Brain microvascular endothelial cell (primary cell): ENCODE data around the gene CD8A.

ENCODE experiments used
- DNase-seq: peaks from one replicate; pipeline ENCODE4 v3.0.0-alpha.2; 2020
- H3K27ac ChIP-seq: fragments of 250-450 bp; sonication (Bioruptor Pico); 2 replicates; pipeline ENCODE4 v1.5.1; 2020; ENCODE audit warnings: mild to moderate bottlenecking, moderate library complexity
- H3K27me3 ChIP-seq: fragments of 250-450 bp; sonication (Bioruptor Pico); replicated peaks from 2 replicates; pipeline ENCODE4 v1.5.1; 2020; ENCODE audit warnings: mild to moderate bottlenecking
- H3K36me3 ChIP-seq: fragments of 250-450 bp; sonication (Bioruptor Pico); replicated peaks from 2 replicates; pipeline ENCODE4 v1.5.1; 2020; ENCODE audit warnings: mild to moderate bottlenecking
- H3K4me3 ChIP-seq: 2 replicates; pipeline ENCODE4 v1.5.1; 2011; ENCODE audit warnings: low read depth, mild to moderate bottlenecking, control low read depth, low read length, moderate library complexity
- in situ Hi-C: cut with HindIII; loops from 2 replicates; pipeline ENCODE4 v1.10.0; 2017; ENCODE audit warnings: low sequenced_read_pairs, low pct_ligation_motif_present
- TF ChIP-seq, protein P1 (sequence below): IDR thresholded peaks from 2 replicates; pipeline ENCODE4 v1.5.1; 2011; ENCODE audit warnings: low read depth, mild to moderate bottlenecking, moderate library complexity, low read length, control low read depth, inconsistent platforms; ENCODE audit errors: missing control alignments

CD8A gene

DNA sequence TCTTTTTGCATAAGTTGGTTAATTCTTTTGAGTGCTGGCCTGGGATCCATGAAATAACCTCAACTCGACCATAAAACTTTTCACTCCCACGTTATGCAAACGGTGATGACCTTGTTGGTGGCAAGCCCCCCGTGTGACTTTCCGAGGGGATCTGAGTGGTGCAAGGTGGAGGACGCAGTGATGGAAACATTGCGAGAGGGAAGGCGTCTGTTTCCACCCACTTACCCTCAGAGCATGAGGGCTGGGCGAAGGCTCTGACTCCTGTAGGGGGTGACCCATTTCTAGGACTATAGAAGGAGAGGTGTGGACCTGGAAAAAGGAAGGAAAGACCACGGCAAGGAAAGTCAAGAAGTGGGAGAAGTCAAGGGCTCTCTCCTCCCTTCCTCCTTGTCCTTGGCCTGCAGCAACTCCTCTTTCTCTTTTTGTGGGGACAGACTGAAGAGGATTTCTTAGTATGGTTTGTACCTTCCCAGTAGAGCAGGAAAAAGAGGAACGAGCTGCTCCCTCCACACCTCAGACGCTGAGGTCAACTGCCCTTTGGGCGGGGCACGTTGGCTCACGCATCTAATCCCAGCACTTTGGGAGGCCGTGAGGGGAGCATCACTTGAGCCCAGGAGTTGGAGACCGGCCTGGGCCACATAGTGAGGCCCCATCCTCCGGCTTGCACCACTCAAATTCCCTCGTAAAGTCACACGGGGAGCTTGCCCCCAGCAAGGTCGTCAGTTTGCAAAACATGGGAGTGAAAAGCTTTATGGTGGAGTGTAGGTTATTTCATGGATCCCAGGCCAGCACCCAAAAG, 15.5 kb upstream of the CD8A start:
- no peak overlapping the region for H3K27ac ChIP-seq
- H3K36me3 ChIP-seq: no peaks in the 10 kb centered on the region
- H3K27me3 ChIP-seq: peaks cover 15% of the 10 kb centered on the region
- in situ Hi-C loops: no loop called here
- no peak overlapping the region for H3K4me3 ChIP-seq
- TF ChIP-seq, protein P1, sequence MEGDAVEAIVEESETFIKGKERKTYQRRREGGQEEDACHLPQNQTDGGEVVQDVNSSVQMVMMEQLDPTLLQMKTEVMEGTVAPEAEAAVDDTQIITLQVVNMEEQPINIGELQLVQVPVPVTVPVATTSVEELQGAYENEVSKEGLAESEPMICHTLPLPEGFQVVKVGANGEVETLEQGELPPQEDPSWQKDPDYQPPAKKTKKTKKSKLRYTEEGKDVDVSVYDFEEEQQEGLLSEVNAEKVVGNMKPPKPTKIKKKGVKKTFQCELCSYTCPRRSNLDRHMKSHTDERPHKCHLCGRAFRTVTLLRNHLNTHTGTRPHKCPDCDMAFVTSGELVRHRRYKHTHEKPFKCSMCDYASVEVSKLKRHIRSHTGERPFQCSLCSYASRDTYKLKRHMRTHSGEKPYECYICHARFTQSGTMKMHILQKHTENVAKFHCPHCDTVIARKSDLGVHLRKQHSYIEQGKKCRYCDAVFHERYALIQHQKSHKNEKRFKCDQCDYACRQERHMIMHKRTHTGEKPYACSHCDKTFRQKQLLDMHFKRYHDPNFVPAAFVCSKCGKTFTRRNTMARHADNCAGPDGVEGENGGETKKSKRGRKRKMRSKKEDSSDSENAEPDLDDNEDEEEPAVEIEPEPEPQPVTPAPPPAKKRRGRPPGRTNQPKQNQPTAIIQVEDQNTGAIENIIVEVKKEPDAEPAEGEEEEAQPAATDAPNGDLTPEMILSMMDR: no peak
- DNase-seq: no peak

DNA sequence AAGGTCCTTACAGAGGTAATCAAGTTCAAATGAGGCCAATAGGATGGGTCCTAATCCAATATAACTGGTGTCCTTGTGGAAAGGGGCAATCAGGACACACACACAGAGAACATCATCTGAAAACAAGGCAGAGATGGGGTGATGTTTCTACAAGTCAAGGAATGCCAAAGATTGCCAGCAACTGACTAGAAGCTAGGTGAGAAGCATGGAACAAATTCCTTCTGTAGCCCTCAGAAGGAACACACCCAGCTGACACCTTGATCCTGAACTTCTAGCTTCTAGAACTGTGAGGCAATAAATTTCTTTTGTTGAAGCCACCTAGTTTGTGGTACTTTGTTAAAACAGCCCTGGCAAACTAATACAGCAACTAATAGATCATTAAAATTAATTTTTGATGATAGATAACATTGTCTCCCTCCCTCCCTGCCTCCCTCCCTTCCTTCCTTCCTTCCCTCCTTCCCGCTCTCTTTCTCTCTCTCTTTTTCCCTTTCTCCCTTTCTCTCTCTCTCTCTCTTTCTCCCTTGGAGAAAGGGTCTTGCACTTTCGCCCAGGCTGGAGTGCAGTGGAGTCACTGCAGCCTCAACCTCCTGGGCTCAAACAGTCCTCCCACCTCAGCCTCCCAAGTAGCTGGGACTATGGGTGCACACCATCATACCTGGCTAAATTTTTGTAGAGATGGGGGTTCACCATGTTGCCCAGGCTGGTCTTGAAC, 10.3 kb upstream of the CD8A start:
- H3K36me3 ChIP-seq: no peaks in the 10 kb centered on the region
- in situ Hi-C loops: no loop called here

GRCh38 chr2:86794861-86795260, 4.1 kb upstream of the CD8A start:
- DNase-seq: no peak
- Histone ChIP-seq H3K4me3 (no peak overlapping the region), H3K27ac (no peak overlapping the region), H3K27me3 (peaks cover 25% of the 10 kb centered on the region), H3K36me3 (no peaks in the 10 kb centered on the region)
- in situ Hi-C loops: no loop called here
- TF ChIP-seq, protein P1: no peak

More for the DNA sequence above, 10.3 kb upstream of the CD8A start:
- H3K4me3 ChIP-seq: no peak overlapping the region
- no peaks in the 10 kb centered on the region for H3K27me3 ChIP-seq
- no peak overlapping the region for H3K27ac ChIP-seq
- no peak for DNase-seq
- TF ChIP-seq, protein P1: no peak

GRCh38 chr2:86793752-86794151, 3.0 kb upstream of the CD8A start:
- Histone ChIP-seq H3K27ac (no peak overlapping the region), H3K36me3 (no peaks in the 10 kb centered on the region), H3K4me3 (no peak overlapping the region), H3K27me3 (peaks cover 36% of the 10 kb centered on the region)
- TF ChIP-seq, protein P1: no peak
- DNase-seq: no peak
- in situ Hi-C loops: no loop called here

GRCh38 chr2:86791573-86791972, 860 bp upstream of the CD8A start:
- Histone ChIP-seq H3K36me3 (no peaks in the 10 kb centered on the region), H3K27me3 (peaks cover 47% of the 10 kb centered on the region), H3K4me3 (no peak overlapping the region), H3K27ac (no peak overlapping the region)
- in situ Hi-C loops: no loop called here
- no peak for DNase-seq
- TF ChIP-seq, protein P1: no peak
